Pancreas (tissue), 10 donors: ENCODE results near the gene TUBGCP2. TPM values are rescaled to one million over a fixed set of nuclear protein-coding genes. Genes with fewer than 3 reads are reported as not detected.

Experiments used
- ATAC-seq, 4 donors: fragments of 200-7000 bp; cut with Tn5 transposase; one replicate each; pipeline versions ENCODE4 v1.8.0 to v1.9.1; 2020; ENCODE audit warnings: mild to moderate bottlenecking in 4 of 4, moderate library complexity in 4 of 4
- DNase-seq, 6 donors: peaks; one replicate each; pipeline ENCODE4 v3.0.0-alpha.2; 2020
- FAIRE-seq: peaks from 2 replicates; lab custom pipeline; 2012; peaks lifted over from hg19 to GRCh38; lab: Jason Lieb, UNC
- H3K27ac ChIP-seq, 4 donors: fragments of 200-600 bp; sonication (generic); 1 replicate in 3 of 4; 2 replicates in 1 of 4; pipeline versions ENCODE4 v1.5.0 to v1.8.0; 2020
- H3K27me3 ChIP-seq, 4 donors: fragments of 200-600 bp; one replicate each; pipeline ENCODE4 v1.8.0; 2021
- H3K36me3 ChIP-seq, 3 donors: fragments of 200-600 bp; sonication (generic) in 1 of 3; one replicate each; pipeline versions ENCODE4 v1.5.0 to v1.8.0; 2020 to 2021
- H3K4me1 ChIP-seq, 3 donors: fragments of 200-600 bp; one replicate each; pipeline ENCODE4 v1.8.0; 2021
- H3K4me3 ChIP-seq, 4 donors: fragments of 200-600 bp; sonication (generic) in 2 of 4; one replicate each; pipeline versions ENCODE4 v1.5.0 to v1.8.0; 2020 to 2021
- H3K9me3 ChIP-seq, 4 donors: fragments of 200-600 bp; one replicate each; pipeline ENCODE4 v1.8.0; 2021
- CTCF ChIP-seq, 4 donors: fragments of 200-600 bp; sonication (generic) in 3 of 4; IDR thresholded peaks; one replicate each; pipeline versions ENCODE4 v1.5.0 to v1.8.0; 2021; ENCODE audit warnings: antibody characterized with exemption in 4 of 4
- WGBS, 2 donors: extraction: QIAGEN DNeasy Blood & Tissue Kit; methylation state at CpG; one replicate each; pipeline ENCODE4 v1.1.7; 2013; 5-methylcytosine and 5-hydroxymethylcytosine counted together
- intact Hi-C, 3 donors: fragments of 100-400 bp; cut with DNase I; formaldehyde crosslinking; loops; one replicate each; pipeline versions ENCODE4 v1.11.1 to v1.14.2; 2022
- polyA plus RNA-seq, 2 donors: library from polyadenylated mRNA; stranded (reverse); fragments of 200-250 nt; gene quantifications; one replicate each; pipeline ENCODE4 v1.2.3, GENCODE V29; 2013
- total RNA-seq, 6 donors: library from RNA; stranded (reverse); fragmentation: NEBNext Ultra II Directional in 4 of 6; extraction: Animal tissue kit (Norgen Biotek cat#: 25700) in 4 of 6; gene quantifications; one replicate each; pipeline versions ENCODE4 v1.2.1 to v1.2.4, GENCODE V29; 2021 to 2023
- donor health status: healthy with polysubstance abuse.
- donor health status: DM: no; HTN: no; CAD: no; lungs with moderate emphysema.
- donor health status: DM: no; HTN: no; CAD: no.
- donor health status: control.
- donor health status: control.
- donor health status: Bipolar disorder and iron deficiency.
- donor health status: DM: yes; HTN: yes; CAD: no.
- donor health status: DM: no; HTN: no; CAD: no.
- donor health status: DM: no; HTN: no; CAD: no.
- donor health status: DM: yes; HTN: yes; CAD: no.

Gene TUBGCP2
- total and polyA plus RNA-seq, 8 donors, result 23.5 to 161 (median 29.3) TPM

GRCh38 chr10:133275684-133276092, 33.0 kb downstream of the TUBGCP2 start:
- WGBS, 2 donors, result 68 to 70% methylated on average over 11 to 12 of the region's 12 CpGs

GRCh38 chr10:133274751-133275683, 33.7 kb downstream of the TUBGCP2 start:
- DNase-seq (peak in 1 of 6 donors; percentile 77), ATAC-seq (no peak), FAIRE-seq (no peak)
- Histone ChIP-seq H3K27me3 (no peaks in the 10 kb centered on the region), H3K4me3 (peak overlapping the region in 1 of 4 donors; percentile 39), H3K9me3 (no peaks in the 10 kb centered on the region), H3K27ac (no peak overlapping the region), H3K36me3 (peaks cover 0 to 6% (median 0%) of the 10 kb centered on the region in 3 donors), H3K4me1 (peaks cover 13 to 20% (median 18%) of the 10 kb centered on the region in 3 donors)
- no peak for TF ChIP-seq CTCF (IDR thresholded peaks at IDR 0.05)
- WGBS, 2 donors, result 70 to 77% methylated on average over 26 of the region's 26 CpGs
- intact Hi-C loops, result no loop called here

More at GRCh38 chr10:133275684-133276092, 33.0 kb downstream of the TUBGCP2 start:
- Histone ChIP-seq H3K27me3 (no peaks in the 10 kb centered on the region), H3K4me3 (peak overlapping the region in 1 of 4 donors; percentile 39), H3K36me3 (peaks cover 0 to 6% (median 0%) of the 10 kb centered on the region in 3 donors), H3K4me1 (peaks cover 13 to 20% (median 18%) of the 10 kb centered on the region in 3 donors), H3K9me3 (no peaks in the 10 kb centered on the region), H3K27ac (no peak overlapping the region)
- FAIRE-seq, result no peak
- intact Hi-C loops, result no loop called here
- no peak for ATAC-seq
- TF ChIP-seq CTCF (IDR thresholded peaks at IDR 0.05), result no peak
- DNase-seq, result no peak

DNA sequence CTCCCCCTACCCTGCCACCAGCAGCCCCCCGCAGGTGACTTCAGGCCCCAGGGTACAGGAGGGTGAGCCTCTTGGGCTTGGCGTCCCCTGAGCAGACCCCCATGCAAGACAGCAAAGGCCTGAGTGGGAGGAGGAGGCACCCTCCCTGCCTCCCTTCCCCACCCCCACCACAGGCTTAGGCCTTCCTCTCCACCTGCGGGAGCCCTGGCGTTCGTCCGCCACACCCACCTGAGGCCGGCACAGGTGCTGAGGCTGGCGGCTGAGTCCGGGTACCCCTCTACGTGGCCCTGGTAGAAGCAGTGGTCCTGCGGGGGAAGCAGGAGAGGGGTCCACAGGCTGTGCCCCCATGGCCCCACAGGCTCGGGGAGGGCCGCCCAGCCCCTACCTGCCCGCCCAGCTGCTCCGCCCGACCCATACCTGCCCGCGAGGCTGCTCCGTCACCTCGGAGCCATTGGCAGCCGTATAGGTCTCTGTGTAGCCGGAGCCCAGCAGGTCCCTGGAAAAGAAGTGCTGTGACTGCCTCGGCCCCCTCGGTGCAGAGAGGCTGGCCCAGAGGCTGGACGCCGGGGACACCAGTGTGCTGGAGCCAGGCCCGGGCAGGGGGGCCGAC, 35.0 kb downstream of the TUBGCP2 start:
- Histone ChIP-seq H3K4me3 (no peak overlapping the region), H3K27me3 (no peaks in the 10 kb centered on the region), H3K36me3 (peaks cover 0 to 6% (median 0%) of the 10 kb centered on the region in 3 donors), H3K4me1 (peaks cover 9 to 16% (median 14%) of the 10 kb centered on the region in 3 donors), H3K9me3 (no peaks in the 10 kb centered on the region), H3K27ac (no peak overlapping the region)
- no peak for ATAC-seq
- peak in 1 of 6 donors; percentile 69 for DNase-seq
- intact Hi-C loops, result no loop called here
- FAIRE-seq, result no peak
- TF ChIP-seq CTCF (IDR thresholded peaks at IDR 0.05), result no peak
- 91 to 92% methylated on average over 26 to 28 of the region's 28 CpGs for WGBS, 2 donors

GRCh38 chr10:133272964-133273420, 35.7 kb downstream of the TUBGCP2 start:
- Histone ChIP-seq H3K4me3 (no peak overlapping the region), H3K27me3 (no peaks in the 10 kb centered on the region), H3K27ac (no peak overlapping the region), H3K4me1 (peaks cover 8 to 9% (median 8%) of the 10 kb centered on the region in 3 donors), H3K36me3 (peaks cover 0 to 6% (median 0%) of the 10 kb centered on the region in 3 donors), H3K9me3 (no peaks in the 10 kb centered on the region)
- peak in 1 of 6 donors; percentile 79 for DNase-seq
- no peak for ATAC-seq
- no peak for TF ChIP-seq CTCF (IDR thresholded peaks at IDR 0.05)
- no peak for FAIRE-seq
- 90 to 94% methylated on average over 25 of the region's 25 CpGs for WGBS, 2 donors
- intact Hi-C loops, result no loop called here
